Endothelial cell (in vitro differentiated cells): Measurements from ENCODE around the gene BCL2A1. TPM values are rescaled to one million over a fixed set of nuclear protein-coding genes. Genes with fewer than 3 reads are reported as not detected.

ENCODE experiments used
- DNase-seq: peaks from one replicate; pipeline ENCODE4 v3.0.0; 2021; ENCODE audit warnings: low spot score
- H3K27ac Mint-ChIP-seq: one replicate; pipeline ENCODE4 v1.8.0; 2021; ENCODE audit warnings: mixed read lengths, inconsistent platforms; ENCODE audit not compliant: unreplicated experiment
- H3K27me3 Mint-ChIP-seq: one replicate; pipeline ENCODE4 v1.8.0; 2021; ENCODE audit warnings: mild to moderate bottlenecking, moderate library complexity, mixed read lengths, inconsistent platforms; ENCODE audit not compliant: unreplicated experiment
- H3K36me3 Mint-ChIP-seq: one replicate; pipeline ENCODE4 v1.8.0; 2021; ENCODE audit warnings: mild to moderate bottlenecking, low read depth, mixed read lengths, inconsistent platforms; ENCODE audit not compliant: unreplicated experiment
- H3K4me1 Mint-ChIP-seq: one replicate; pipeline ENCODE4 v1.8.0; 2021; ENCODE audit warnings: mild to moderate bottlenecking, mixed read lengths, inconsistent platforms; ENCODE audit not compliant: unreplicated experiment
- H3K4me3 Mint-ChIP-seq: one replicate; pipeline ENCODE4 v1.8.0; 2021; ENCODE audit warnings: mild to moderate bottlenecking, mixed read lengths, inconsistent platforms; ENCODE audit not compliant: unreplicated experiment
- H3K9me3 Mint-ChIP-seq: one replicate; pipeline ENCODE4 v1.8.0; 2021; ENCODE audit warnings: mixed read lengths, inconsistent platforms; ENCODE audit not compliant: unreplicated experiment
- CTCF ChIP-seq: fragments of 200-600 bp; sonication (generic); IDR thresholded peaks from one replicate; pipeline ENCODE4 v1.5.0; 2021; ENCODE audit warnings: antibody characterized with exemption; ENCODE audit not compliant: unreplicated experiment
- total RNA-seq: library from RNA; stranded (reverse); fragmentation: NEBNext Ultra II Directional; extraction: Animal tissue kit (Norgen Biotek cat#: 25700); gene quantifications from one replicate; pipeline ENCODE4 v1.2.1, GENCODE V29; 2021; ENCODE audit not compliant: unreplicated experiment

BCL2A1 gene
- total RNA-seq, 1 donor from 2014 or later = 2.1 TPM

- Mint-ChIP-seq H3K9me3 (no peaks in the 10 kb centered on the region), H3K36me3 (no peaks in the 10 kb centered on the region), H3K27ac (no peak overlapping the region), H3K4me3 (no peak overlapping the region), H3K4me1 (peaks cover 29% of the 10 kb centered on the region), H3K27me3 (no peaks in the 10 kb centered on the region)
- no peak for TF ChIP-seq CTCF
- DNase-seq = no peak
These were observed 20.7 kb downstream of the BCL2A1 start for GRCh38 chr15:79950247-79950646.

- no peak for TF ChIP-seq CTCF
- Mint-ChIP-seq H3K9me3 (no peaks in the 10 kb centered on the region), H3K27me3 (no peaks in the 10 kb centered on the region), H3K36me3 (no peaks in the 10 kb centered on the region), H3K27ac (no peak overlapping the region), H3K4me3 (no peak overlapping the region), H3K4me1 (peaks cover 18% of the 10 kb centered on the region)
- DNase-seq = no peak
These were observed 22.2 kb downstream of the BCL2A1 start for GRCh38 chr15:79948761-79949160.

GRCh38 chr15:79948095-79948695, 22.8 kb downstream of the BCL2A1 start:
- TF ChIP-seq CTCF = no peak
- H3K27ac Mint-ChIP-seq = no peak overlapping the region
- peaks cover 16% of the 10 kb centered on the region for H3K4me1 Mint-ChIP-seq
- no peak overlapping the region for H3K4me3 Mint-ChIP-seq
- no peaks in the 10 kb centered on the region for H3K9me3 Mint-ChIP-seq
- no peaks in the 10 kb centered on the region for H3K27me3 Mint-ChIP-seq
- no peaks in the 10 kb centered on the region for H3K36me3 Mint-ChIP-seq
- no peak for DNase-seq

GRCh38 chr15:79947009-79947408, 24.0 kb downstream of the BCL2A1 start:
- Mint-ChIP-seq H3K9me3 (no peaks in the 10 kb centered on the region), H3K27me3 (no peaks in the 10 kb centered on the region), H3K4me1 (peaks cover 13% of the 10 kb centered on the region), H3K4me3 (no peak overlapping the region), H3K27ac (no peak overlapping the region), H3K36me3 (no peaks in the 10 kb centered on the region)
- DNase-seq = no peak
- no peak for TF ChIP-seq CTCF

- Mint-ChIP-seq H3K36me3 (no peaks in the 10 kb centered on the region), H3K9me3 (no peaks in the 10 kb centered on the region), H3K27ac (no peak overlapping the region), H3K4me3 (no peak overlapping the region), H3K27me3 (no peaks in the 10 kb centered on the region), H3K4me1 (peaks cover 13% of the 10 kb centered on the region)
- no peak for DNase-seq
- no peak for TF ChIP-seq CTCF
These were observed 26.4 kb downstream of the BCL2A1 start for GRCh38 chr15:79944622-79945021.
